Activated CD8-positive, alpha-beta T cell treated with anti-CD3 and anti-CD28 coated beads, Interleukin-2, amount 10 ng/mL, durations not matched to agents 7 days and 5 days (primary cell): ENCODE data around the gene GPC6. TPM values are rescaled to one million over a fixed set of nuclear protein-coding genes. Genes with fewer than 3 reads are reported as not detected.

Source experiments
- ATAC-seq: fragments of 150-1000 bp; cut with Tn5 transposase; one replicate; pipeline ENCODE4 v1.10.0; 2021; ENCODE audit warnings: moderate library complexity
- CTCF ChIA-PET: fragments of 350-600 bp; sonication (Branson Sonifier 250); formaldehyde crosslinking; loops from one replicate; lab custom pipeline; 2021; ENCODE audit warnings: antibody characterized with exemption; lab: Charles Lee
- POLR2A ChIA-PET: fragments of 350-600 bp; sonication (Branson Sonifier 250); formaldehyde crosslinking; loops from one replicate; lab custom pipeline; 2021; ENCODE audit warnings: antibody characterized with exemption; lab: Charles Lee
- DNase-seq: peaks from one replicate; pipeline ENCODE4 v3.0.0-alpha.2; 2020
- H3K27ac Mint-ChIP-seq: one replicate; pipeline ENCODE4 v1.8.0; 2021; ENCODE audit warnings: mild to moderate bottlenecking, mixed read lengths
- H3K27me3 Mint-ChIP-seq: one replicate; pipeline ENCODE4 v1.8.0; 2021; ENCODE audit warnings: low read depth, mixed read lengths
- H3K36me3 Mint-ChIP-seq: one replicate; pipeline ENCODE4 v1.8.0; 2021; ENCODE audit warnings: low read depth, mixed read lengths
- H3K4me1 Mint-ChIP-seq: one replicate; pipeline ENCODE4 v1.8.0; 2021; ENCODE audit warnings: low read depth, mixed read lengths
- H3K4me3 Mint-ChIP-seq: one replicate; pipeline ENCODE4 v1.8.0; 2021; ENCODE audit warnings: mild to moderate bottlenecking, mixed read lengths
- H3K9me3 Mint-ChIP-seq: one replicate; pipeline ENCODE4 v1.8.0; 2022; ENCODE audit warnings: mixed read lengths; ENCODE audit not compliant: insufficient read depth
- total RNA-seq, 2 experiments: library from RNA; stranded (reverse); gene quantifications; one replicate each; pipeline ENCODE4 v1.2.3, GENCODE V29; 2021

GPC6 gene
- total RNA-seq, 2 experiments from 2014 or later: not detected

DNA sequence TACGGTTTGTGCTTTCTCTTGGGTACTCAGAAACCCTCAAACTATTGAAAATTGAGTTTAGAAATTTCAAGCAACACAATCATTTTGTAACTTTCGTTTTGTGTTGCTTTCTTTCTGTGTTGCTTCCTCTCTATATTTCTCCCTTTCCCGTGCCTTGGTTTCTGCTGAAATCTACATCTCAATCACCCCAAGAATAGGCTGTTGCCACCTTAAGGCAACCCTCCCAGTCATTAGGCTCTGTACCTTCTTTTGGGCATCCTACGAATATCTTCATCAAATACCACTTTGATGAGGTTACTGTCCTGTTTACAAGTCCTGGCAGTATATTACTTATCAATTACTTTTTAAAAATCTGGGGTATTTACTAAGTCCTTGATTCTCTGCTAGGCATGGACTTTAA is 621.6 kb downstream of the GPC6 start:
- H3K9me3 Mint-ChIP-seq: no peaks in the 10 kb centered on the region
- CTCF ChIA-PET: no interaction called here
- no peaks in the 10 kb centered on the region for H3K4me1 Mint-ChIP-seq
- DNase-seq: no peak
- no peaks in the 10 kb centered on the region for H3K36me3 Mint-ChIP-seq
- H3K27ac Mint-ChIP-seq: no peak overlapping the region
- POLR2A ChIA-PET: no interaction called here
- H3K27me3 Mint-ChIP-seq: no peaks in the 10 kb centered on the region
- no peak for ATAC-seq
- no peak overlapping the region for H3K4me3 Mint-ChIP-seq

DNA sequence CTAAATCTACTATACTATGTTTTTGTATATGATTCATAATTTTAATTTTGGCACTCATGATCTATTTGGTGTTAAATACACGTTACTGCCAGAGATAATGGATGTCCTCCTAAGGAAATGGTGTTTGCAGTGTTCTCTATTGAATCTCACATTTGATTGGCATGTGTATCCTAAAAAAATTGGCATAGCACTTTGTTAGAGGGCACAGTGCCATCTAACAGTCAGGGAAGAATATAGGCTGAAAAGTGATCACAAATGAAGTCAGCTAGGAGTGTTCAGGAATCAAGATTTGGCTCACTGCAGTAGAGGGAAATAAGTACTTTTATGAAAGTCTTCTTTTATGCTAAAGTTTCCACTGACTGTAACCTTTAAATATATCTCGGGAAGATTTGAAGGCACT is 624.6 kb downstream of the GPC6 start:
- no peak for DNase-seq
- H3K27ac Mint-ChIP-seq: no peak overlapping the region
- no peaks in the 10 kb centered on the region for H3K9me3 Mint-ChIP-seq
- POLR2A ChIA-PET: no interaction called here
- H3K4me3 Mint-ChIP-seq: no peak overlapping the region
- no peaks in the 10 kb centered on the region for H3K36me3 Mint-ChIP-seq
- CTCF ChIA-PET: no interaction called here
- ATAC-seq: no peak
- H3K4me1 Mint-ChIP-seq: no peaks in the 10 kb centered on the region
- no peaks in the 10 kb centered on the region for H3K27me3 Mint-ChIP-seq

DNA sequence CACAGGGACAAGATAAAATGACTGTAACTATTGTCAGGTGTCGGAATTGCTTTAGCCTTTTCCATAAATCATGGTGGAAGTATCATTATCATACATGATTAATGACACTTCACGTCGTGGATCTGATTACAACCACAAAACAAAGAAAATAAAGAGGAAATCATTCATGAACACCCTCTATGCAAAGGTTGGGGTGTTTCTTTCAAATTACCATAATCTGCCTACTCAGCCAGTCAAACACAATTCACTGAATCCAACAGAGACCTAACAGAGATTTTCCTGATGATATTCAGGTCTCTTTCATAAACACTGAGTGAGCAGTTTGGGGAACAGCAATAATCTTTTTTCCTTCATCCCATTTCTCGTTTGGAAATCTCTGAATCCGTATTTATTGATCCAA is 627.3 kb downstream of the GPC6 start:
- POLR2A ChIA-PET: no interaction called here

DNA sequence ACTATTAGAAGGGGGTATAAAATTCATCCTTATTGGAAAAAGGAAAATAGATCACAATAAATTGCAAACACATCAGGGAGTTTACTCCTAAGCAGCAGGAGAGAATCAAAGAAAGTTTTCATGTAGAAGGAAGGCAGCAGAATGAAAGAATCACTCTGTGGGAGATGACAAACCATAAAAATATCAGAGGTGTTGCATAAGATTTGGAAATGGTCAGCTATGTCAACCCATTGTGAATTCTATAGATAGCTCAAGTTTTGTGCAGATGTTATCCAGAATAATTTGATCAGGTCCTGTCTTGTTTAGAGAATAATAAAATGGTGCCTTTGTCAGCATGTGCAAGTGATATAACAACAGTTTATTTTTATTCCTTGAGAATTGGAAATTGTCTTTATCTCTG is 630.5 kb downstream of the GPC6 start:
- no peak for ATAC-seq
- Mint-ChIP-seq H3K36me3 (no peaks in the 10 kb centered on the region), H3K27me3 (no peaks in the 10 kb centered on the region), H3K27ac (no peak overlapping the region), H3K9me3 (no peaks in the 10 kb centered on the region), H3K4me1 (no peaks in the 10 kb centered on the region), H3K4me3 (no peak overlapping the region)
- CTCF ChIA-PET: no interaction called here
- POLR2A ChIA-PET: no interaction called here
- no peak for DNase-seq

More for the DNA sequence above, 627.3 kb downstream of the GPC6 start:
- Mint-ChIP-seq H3K27me3 (no peaks in the 10 kb centered on the region), H3K27ac (no peak overlapping the region), H3K36me3 (no peaks in the 10 kb centered on the region), H3K9me3 (no peaks in the 10 kb centered on the region), H3K4me1 (no peaks in the 10 kb centered on the region), H3K4me3 (no peak overlapping the region)
- CTCF ChIA-PET: no interaction called here
- DNase-seq (no peak), ATAC-seq (no peak)

DNA sequence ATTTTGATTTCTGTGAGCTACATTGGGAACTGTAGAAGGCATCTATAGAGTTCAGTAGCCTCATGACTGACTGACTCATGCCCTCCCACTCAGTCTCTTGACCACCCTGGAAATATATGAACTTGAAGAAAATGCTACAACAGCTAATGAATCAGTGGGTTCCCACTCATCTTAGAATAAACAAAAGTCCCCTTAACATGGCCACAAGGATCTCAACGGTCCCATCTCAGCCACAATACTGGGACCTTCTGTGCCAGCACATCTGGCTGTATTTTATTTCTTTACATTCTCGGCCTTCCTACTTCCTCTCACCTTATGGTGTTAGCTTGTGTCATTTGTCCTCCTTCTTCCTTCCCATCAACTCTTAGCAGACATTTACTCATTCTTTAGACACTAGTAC is 633.1 kb downstream of the GPC6 start:
- no peaks in the 10 kb centered on the region for H3K9me3 Mint-ChIP-seq
- DNase-seq (no peak), ATAC-seq (no peak)
- H3K4me3 Mint-ChIP-seq: no peak overlapping the region
- CTCF ChIA-PET: no interaction called here
- H3K4me1 Mint-ChIP-seq: no peaks in the 10 kb centered on the region
- no peaks in the 10 kb centered on the region for H3K36me3 Mint-ChIP-seq
- POLR2A ChIA-PET: no interaction called here
- H3K27ac Mint-ChIP-seq: no peak overlapping the region
- H3K27me3 Mint-ChIP-seq: no peaks in the 10 kb centered on the region

DNA sequence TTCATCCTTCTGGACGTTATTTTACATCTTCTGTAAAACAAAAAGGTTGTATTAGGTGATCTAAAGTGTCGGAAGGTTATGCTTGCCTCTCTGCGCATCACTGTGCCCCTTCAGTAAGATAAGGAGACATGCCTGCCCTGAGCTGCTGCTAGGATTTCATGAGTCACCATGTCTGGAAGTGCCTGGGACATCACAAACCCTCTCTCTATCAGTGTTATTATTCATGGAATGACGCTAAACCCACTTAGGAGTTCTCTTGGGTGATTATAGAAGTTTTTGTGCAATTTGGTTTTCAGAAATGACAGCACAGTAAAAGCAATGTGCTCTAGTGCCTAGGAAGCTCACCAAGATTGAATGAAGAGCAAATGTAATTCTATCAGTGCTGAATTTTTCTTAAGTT is 635.2 kb downstream of the GPC6 start:
- H3K4me3 Mint-ChIP-seq: no peak overlapping the region
- POLR2A ChIA-PET: no interaction called here
- CTCF ChIA-PET: no interaction called here
- DNase-seq (no peak), ATAC-seq (no peak)
- no peak overlapping the region for H3K27ac Mint-ChIP-seq
- no peaks in the 10 kb centered on the region for H3K36me3 Mint-ChIP-seq
- no peaks in the 10 kb centered on the region for H3K27me3 Mint-ChIP-seq
- H3K4me1 Mint-ChIP-seq: no peaks in the 10 kb centered on the region
- H3K9me3 Mint-ChIP-seq: no peaks in the 10 kb centered on the region

DNA sequence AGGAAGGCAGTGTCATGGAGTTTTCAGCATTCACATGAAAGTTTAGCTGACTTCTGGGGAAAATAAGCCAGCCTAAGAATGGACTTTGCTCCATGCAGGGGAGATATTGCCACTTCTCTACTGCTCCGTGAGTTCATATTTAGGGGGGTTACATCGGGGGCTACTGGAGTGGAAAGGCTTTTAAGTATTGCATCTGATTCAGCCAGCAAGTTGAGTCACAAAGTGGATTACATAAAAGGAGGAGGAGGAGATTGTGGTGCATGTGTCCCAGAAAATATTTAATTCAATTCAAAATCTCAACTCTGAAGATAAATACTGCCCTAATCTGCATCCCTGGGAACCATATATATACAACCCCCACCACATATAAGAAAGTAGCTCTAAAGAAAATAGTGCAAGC is 635.7 kb downstream of the GPC6 start:
- Mint-ChIP-seq H3K36me3 (no peaks in the 10 kb centered on the region), H3K9me3 (no peaks in the 10 kb centered on the region), H3K4me1 (no peaks in the 10 kb centered on the region), H3K27ac (no peak overlapping the region), H3K4me3 (no peak overlapping the region), H3K27me3 (no peaks in the 10 kb centered on the region)
- ATAC-seq: no peak
- ChIA-PET CTCF (no interaction called here), POLR2A (no interaction called here)
- no peak for DNase-seq

DNA sequence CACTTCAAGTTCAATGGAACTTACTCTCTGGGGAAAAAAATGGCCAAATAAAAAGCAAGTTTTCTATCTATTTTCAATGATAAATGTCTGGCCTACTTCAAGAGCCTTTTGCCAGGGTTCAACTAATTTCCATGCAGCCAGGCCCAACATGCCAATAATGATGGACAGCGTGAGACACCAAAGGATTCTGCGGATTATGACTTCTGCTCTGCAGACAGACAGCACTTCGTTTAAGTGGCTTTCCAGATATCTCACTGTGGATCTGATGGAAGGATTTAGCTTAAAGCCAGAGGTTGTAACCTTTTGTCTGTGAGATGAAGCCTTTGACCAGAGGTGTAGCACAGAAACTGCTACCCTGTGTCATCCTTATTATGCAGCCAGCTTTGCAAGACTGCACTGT is 638.6 kb downstream of the GPC6 start:
- H3K27ac Mint-ChIP-seq: no peak overlapping the region
- H3K9me3 Mint-ChIP-seq: no peaks in the 10 kb centered on the region
- no peaks in the 10 kb centered on the region for H3K36me3 Mint-ChIP-seq
- ChIA-PET POLR2A (no interaction called here), CTCF (no interaction called here)
- no peaks in the 10 kb centered on the region for H3K4me1 Mint-ChIP-seq
- H3K4me3 Mint-ChIP-seq: no peak overlapping the region
- ATAC-seq: no peak
- no peaks in the 10 kb centered on the region for H3K27me3 Mint-ChIP-seq
- no peak for DNase-seq

DNA sequence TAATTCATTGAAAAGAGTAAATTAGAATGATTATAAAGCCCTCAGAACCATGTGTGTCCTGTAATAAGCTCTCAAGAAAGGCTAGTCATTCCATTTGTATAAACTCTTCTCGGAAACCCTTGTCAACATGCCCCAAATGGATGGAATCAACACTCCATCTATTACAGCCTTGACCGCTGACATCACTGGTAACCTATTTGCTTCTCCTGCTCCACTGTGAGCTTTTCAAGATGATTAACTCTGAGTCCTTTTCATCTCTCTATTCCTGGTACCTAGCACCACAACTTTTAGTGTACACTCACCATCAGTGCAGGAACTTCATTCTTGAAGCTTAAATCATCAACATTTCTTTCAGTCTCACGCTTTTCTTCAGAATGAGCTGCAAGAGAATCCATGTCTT is 640.9 kb downstream of the GPC6 start:
- ATAC-seq: no peak
- no peaks in the 10 kb centered on the region for H3K36me3 Mint-ChIP-seq
- ChIA-PET CTCF (no interaction called here), POLR2A (no interaction called here)
- no peak overlapping the region for H3K4me3 Mint-ChIP-seq
- H3K9me3 Mint-ChIP-seq: no peaks in the 10 kb centered on the region
- no peaks in the 10 kb centered on the region for H3K27me3 Mint-ChIP-seq
- no peaks in the 10 kb centered on the region for H3K4me1 Mint-ChIP-seq
- no peak for DNase-seq
- no peak overlapping the region for H3K27ac Mint-ChIP-seq

DNA sequence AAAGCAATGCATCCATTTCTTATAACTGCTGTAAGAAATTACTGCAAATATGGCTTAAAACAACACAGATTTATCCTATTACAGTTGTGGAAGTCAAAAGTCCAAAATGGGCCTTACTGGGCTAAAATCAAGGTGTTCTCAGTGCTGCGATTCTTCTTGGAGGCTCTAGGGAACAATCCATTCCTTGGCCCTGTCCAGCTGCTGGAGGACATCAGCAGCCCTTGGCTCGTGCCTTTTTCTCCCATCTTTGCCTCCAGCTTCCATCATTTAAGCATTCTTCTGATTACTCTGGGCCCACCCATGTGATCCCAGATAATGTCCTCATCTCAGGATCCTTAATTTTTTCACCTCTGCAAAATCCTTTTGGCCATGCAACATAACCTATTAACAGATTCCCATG is 645.8 kb downstream of the GPC6 start:
- ChIA-PET POLR2A (no interaction called here), CTCF (no interaction called here)
- no peaks in the 10 kb centered on the region for H3K36me3 Mint-ChIP-seq
- H3K9me3 Mint-ChIP-seq: no peaks in the 10 kb centered on the region
- no peak overlapping the region for H3K27ac Mint-ChIP-seq
- no peak overlapping the region for H3K4me3 Mint-ChIP-seq
- DNase-seq (no peak), ATAC-seq (no peak)
- H3K27me3 Mint-ChIP-seq: no peaks in the 10 kb centered on the region
- no peaks in the 10 kb centered on the region for H3K4me1 Mint-ChIP-seq

DNA sequence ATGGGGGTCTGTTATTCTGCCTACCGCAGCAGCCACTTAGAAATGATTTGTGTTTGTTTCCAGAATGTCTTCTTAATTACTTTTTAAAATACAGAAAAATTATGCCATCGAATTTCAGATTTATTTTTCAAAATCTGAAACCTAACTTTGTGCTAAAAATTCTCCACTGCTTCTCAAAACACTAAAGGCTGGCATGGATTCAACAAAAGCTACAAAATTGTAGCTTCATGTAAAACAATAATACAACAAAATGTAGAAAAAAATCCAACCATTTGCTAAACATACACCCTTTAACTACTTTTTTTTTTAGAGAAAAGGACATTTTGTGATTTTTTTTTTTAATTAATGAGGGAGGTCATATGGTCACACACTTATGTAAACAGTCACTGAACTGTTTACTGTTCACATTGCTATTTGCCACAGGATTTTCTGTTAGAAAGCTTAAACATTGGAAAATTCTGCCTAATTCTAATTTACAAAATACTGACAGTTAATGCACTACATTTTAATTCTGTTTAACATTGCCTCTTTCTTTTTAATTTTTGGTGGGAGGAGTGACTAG is 646.3 kb downstream of the GPC6 start:
- DNase-seq: no peak
- POLR2A ChIA-PET: no interaction called here
- H3K27ac Mint-ChIP-seq: no peak overlapping the region
- no peak overlapping the region for H3K4me3 Mint-ChIP-seq
- CTCF ChIA-PET: no interaction called here
- H3K27me3 Mint-ChIP-seq: no peaks in the 10 kb centered on the region
- ATAC-seq: no peak
- no peaks in the 10 kb centered on the region for H3K4me1 Mint-ChIP-seq
- H3K9me3 Mint-ChIP-seq: no peaks in the 10 kb centered on the region
- no peaks in the 10 kb centered on the region for H3K36me3 Mint-ChIP-seq

DNA sequence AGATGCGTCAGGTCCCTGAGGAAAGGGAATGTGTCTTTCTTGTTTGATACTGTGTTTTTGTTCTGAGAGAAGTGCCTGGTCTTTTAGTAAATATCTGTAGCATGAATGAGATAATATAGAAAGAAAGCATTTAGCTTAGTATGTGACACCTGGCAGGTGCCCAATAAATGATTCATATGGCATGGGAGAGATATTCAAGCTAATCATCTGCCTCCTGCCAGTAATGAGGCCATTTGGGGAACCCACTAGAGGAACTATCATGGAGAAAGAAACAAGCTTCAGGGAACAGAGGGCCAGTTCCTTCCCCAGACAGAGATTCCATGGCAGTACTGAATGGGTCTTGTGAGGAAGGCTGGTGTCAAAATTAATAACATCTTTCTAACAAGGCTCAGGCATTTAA is 648.9 kb downstream of the GPC6 start:
- Mint-ChIP-seq H3K36me3 (no peaks in the 10 kb centered on the region), H3K4me3 (no peak overlapping the region), H3K27me3 (no peaks in the 10 kb centered on the region), H3K27ac (no peak overlapping the region), H3K4me1 (no peaks in the 10 kb centered on the region), H3K9me3 (no peaks in the 10 kb centered on the region)
- ChIA-PET POLR2A (no interaction called here), CTCF (no interaction called here)
- no peak for DNase-seq
- ATAC-seq: no peak

DNA sequence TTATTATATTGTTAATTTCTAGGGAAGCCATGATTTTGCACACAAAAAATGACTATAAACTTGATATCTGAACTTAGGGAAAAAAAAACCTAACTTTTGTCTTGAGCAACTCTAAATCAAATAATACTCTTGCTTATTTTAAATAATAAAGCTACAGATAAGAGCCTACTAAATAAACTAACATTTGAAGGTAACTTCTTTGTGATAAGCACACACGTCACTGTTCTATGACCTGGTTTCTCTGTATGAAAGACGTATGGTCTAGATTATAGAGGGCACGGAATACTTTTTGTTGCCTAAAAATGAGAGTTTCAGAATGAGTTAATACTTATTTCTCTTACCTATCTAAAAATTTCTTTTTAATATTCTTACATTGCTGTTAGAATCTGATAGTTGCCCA is 649.6 kb downstream of the GPC6 start:
- ATAC-seq (no peak), DNase-seq (no peak)
- Mint-ChIP-seq H3K27me3 (no peaks in the 10 kb centered on the region), H3K36me3 (no peaks in the 10 kb centered on the region), H3K27ac (no peak overlapping the region), H3K4me1 (no peaks in the 10 kb centered on the region), H3K4me3 (no peak overlapping the region), H3K9me3 (no peaks in the 10 kb centered on the region)
- POLR2A ChIA-PET: no interaction called here
- CTCF ChIA-PET: no interaction called here
